GM18858 (cell line): ENCODE data around the gene GBX2.

Source experiments
- ATAC-seq: cut with Tn5 transposase; IDR thresholded peaks from one replicate; pipeline ENCODE4 v1.9.1; 2021; ENCODE audit not compliant: unreplicated experiment

The GBX2 gene

DNA sequence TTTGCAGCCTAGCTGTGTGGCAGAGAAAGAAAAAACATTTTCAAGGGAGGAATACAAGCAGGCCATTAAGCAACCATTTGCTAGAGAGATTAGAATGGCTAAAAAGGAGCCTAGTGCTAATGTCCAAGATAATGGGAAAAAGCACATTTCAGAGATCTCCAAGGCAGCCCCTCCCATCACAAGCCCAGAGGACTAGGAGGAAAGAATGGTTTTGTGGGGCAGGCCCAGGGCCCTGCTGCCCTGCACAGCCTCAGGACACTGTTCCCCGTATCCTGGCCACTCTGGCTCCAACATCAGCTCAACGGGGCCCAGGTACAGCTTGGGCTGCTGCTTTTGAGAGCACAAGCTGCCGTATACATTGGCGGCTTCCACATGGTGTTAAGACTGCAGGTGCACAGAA lies 16.5 kb upstream of the GBX2 start:
- no peak for ATAC-seq

DNA sequence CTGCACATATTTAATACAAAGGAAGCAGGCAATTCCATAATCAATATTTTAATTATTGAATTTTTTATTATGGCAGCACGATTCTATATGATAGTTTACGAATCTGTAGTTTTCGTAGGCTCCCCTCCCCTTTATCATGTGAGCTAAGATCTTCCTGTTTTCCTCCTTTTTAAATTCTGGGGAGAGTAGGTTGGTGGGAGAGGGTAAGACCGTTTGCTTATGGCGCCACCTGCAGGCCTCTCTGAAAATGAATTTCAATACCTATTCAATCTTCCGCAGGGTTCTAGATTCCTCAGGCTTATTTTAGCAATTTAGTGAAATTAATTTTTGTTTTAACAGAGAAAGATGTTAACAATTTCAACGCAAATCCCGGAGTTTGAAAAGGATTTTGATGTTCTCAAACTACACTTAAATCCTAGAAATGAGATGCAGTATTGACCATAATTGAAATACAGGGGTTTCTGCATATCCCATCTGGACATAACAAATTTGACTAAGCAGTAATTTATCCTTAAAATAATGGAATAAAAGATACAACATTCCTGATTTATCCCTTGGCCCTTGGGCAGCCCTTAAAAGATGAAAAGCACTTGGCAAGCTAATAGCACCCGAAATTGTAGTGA lies 12.8 kb upstream of the GBX2 start:
- ATAC-seq = no peak

DNA sequence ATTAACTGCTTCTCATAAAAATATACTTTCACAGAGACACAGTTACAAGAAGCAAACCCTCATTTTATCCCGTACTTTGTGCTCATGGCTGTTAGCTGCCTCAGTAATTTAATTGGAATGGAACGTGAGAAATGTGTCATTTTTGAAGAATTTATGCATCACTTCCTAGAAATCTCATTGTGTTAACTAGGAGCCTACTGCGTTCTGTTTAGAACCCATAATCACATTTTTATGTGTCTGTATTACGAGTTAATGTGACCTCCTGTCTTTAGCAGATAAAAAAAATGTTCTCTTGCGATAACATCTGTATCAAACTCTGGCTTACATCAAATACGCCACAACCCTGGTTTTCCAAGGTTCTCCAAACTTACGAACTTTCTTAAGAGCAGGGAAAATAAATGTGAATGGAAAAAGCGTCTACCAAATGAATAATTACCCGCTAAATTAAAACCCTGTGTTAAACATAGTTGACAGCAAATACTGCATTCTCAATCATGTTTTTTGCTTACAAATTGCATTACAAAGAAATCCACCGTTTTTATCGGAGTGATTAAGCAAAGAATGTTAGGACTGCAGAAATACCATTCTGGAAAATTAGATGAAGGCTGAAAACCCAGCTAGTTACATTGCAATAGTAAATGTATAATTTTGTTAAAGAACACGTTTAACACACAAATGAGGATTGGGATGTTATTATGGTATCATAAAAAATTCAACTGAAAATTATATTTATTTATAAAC lies 12.1 kb upstream of the GBX2 start:
- no peak for ATAC-seq

DNA sequence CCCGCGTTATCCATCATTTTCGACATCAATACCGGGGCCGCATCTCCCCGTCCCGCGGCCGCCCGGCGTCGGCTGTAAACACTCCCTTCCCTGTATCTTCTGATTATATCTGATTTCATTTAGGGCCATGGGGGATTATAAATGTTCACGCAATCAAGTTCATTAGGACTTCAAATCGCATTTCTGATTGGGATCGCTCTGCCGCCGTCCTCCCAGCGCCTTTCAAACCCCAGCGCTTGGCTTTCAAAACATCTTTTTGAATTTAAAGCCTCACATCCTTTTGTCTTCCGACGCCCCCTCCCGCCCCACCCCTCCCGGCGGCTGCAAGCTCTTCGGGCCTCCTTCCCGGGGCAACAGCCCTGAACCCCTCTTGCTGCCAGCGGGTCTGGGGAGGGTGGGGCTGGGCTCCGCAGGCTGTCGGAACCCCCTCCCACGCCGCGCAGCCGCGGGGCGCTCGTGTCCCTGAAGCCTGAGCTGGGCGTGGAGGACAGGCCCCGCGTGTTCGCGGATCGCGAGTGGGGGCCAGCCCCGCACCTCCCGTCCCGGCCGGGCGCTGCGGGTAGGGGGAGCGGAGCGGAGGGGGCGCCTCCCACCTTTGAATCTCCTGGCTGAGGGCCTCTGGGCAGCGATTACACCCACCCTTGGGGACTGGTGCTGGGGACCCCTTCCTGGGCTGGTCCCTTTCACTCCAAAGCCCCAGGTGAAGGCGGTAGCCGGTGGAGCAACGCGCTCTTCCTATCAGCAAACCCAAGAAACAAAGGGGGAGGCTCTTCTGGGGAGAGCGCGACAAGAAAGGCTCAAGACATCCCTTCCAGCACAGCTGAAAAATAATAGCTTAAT lies 11.3 kb upstream of the GBX2 start:
- no peak for ATAC-seq

DNA sequence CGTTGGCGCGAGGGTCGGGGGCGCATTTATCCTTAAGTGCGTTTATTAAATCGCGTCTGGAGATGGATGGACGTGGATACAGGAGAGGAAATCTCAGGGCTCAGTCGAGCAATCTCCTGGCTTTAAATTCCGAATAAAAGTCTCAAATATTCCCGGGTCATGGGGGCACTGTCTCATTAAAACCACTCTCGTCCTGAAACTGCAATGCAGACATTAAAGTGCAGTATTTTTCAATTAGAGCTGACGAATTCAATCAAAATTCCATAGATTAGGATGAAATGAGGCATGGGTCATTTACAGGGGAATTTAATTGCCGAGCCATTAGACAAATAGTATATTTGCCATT lies 10.7 kb upstream of the GBX2 start:
- no peak for ATAC-seq

DNA sequence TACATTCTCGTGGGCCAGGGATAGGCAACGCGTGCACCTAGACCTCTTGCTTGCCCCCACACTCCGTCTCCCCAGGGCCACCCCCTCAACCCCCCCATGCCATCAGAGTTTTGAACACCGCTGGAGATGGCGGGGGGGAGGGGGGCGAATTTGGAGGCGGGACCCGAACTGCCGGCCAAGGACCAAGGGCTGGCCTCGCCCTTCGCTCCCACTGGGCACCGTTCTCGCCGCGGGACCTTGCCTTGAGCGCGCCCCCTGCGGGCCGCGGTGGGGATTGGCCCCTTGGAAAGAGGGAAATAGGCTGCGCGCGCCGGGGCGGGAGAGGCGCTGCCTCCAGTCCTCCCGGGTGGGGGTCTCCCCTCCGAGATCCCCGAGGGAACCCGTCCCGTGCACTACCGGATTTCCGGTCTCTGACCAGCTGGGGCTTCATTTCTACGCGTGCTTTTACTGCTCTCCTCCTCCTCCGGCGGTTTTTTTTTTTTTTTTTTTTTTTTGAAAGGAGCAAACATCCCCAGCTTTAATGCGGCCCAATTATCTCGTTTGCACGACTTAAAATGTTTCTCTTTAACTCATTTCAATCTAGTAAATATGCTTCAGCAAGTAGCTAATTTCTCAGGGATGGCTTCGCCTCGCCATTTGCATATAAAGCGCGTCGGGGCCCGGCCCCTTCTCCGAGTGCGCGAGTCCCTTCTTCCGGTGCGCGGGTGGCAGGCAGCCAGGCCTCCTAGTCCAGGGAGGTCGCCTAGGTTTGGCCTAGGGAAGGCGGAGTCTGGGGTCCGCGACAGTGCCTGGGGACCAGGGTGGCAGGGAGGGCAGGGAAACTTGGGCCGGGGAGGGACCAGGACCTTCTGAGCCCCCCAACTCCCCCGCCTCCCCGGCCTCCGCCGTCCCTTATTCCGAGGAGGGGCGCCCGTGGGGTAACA lies 10.0 kb upstream of the GBX2 start:
- ATAC-seq = no peak

GRCh38 chr2:236177604-236177966 lies 9.4 kb upstream of the GBX2 start:
- ATAC-seq = no peak

GRCh38 chr2:236176951-236177350 lies 8.8 kb upstream of the GBX2 start:
- no peak for ATAC-seq

- no peak for ATAC-seq
Measured at GRCh38 chr2:236176417-236176816, 8.2 kb upstream of the GBX2 start.

DNA sequence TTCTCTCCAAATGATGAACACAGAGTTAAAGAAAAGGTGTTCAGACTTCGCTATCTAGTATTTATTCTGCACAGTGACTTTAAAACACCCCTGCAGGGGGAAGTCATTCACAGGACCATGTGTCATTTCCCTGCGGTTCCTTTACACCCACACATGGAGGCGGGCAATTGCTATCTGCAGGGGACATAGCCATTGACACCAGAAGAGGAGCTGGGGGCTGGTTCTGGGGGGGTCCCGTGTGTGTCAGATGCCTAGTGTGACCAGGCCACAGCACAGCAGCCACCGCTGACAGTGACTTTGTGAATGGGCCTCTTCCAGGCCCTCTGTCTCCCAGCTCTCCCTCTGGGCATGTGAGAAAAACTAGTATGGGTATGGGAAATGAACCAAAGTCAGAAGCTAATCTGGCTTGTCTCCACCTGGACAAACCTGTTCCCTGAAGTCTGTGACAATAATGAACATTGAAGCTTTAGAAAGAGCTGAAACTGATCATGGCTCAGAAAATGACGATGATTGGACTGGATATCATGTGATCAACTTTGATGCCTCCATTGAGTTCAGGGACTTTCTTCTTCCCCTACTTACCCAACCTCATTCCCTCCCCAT lies 7.5 kb upstream of the GBX2 start:
- ATAC-seq = no peak

GRCh38 chr2:236173729-236174607 lies 5.8 kb upstream of the GBX2 start:
- no peak for ATAC-seq

GRCh38 chr2:236173036-236173728 lies 5.0 kb upstream of the GBX2 start:
- ATAC-seq = no peak

DNA sequence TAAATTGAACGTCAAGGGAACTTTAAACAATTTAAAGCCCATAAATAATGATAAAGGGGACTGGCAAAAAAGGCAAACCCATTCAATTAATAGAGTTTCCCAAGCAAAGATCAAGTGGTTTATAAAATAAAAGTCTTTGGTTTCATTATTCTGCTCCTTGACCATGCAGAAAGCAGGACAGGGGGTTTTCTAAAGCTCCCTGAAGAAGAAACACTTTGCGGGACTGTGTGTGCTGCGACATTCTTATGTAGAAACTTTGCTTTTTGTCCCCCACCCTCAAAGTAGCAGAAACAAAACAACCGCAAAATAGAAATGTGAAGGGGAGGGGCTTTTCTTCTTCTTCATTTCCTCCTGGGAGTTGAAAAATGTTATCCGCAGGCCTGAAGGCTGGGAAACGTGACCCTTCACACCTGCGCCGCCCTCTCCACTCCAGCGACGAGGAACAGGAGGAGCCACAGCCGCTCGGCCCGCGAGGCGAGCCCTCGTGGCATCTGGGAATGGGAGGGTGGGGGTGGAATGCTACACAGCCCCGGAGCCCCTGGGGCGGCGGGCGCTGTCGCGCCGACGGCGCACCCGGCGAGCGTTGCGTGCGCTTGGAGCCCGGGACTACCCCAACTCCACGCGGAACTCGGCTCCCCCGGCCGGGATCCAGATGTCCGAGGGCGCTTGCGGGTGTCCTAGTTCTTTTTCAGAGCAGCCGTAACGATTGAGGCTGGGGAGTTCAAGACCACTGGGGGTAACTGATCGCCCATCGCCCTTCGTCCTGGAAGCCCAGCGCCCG lies 4.3 kb upstream of the GBX2 start:
- no peak for ATAC-seq

- ATAC-seq = no peak
Measured at GRCh38 chr2:236171680-236172254, 3.6 kb upstream of the GBX2 start.

- ATAC-seq = no peak
Measured at GRCh38 chr2:236171181-236171679, 3.0 kb upstream of the GBX2 start.

DNA sequence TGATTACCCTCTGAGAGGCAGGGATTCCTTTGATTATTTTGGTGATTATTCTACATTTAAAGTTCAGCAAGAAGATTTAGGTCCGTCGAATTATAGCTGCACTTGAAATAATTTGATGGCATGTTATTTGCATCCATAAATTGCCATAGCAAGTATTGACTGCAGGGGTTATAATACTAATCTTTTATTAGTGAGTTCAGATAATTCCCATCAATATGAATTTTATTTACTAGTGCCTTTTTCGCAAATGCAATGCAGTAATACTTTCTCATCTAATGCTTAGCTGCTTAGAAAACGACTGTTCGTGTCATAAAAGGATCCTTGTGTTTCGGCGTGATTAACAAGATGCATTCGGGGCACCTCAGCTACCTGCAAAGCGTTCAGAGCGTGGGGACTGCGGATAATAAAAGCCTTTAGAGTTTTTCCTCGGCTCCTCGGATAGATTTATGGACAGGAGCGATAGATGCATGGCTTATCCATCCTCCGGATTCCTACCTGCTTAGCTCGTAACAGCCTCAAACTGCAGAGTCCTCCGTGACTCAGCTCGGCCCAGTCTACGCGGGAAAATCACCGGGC lies 2.5 kb upstream of the GBX2 start:
- ATAC-seq = no peak
